ENCODE results near the gene DNAJB8.

DNA sequence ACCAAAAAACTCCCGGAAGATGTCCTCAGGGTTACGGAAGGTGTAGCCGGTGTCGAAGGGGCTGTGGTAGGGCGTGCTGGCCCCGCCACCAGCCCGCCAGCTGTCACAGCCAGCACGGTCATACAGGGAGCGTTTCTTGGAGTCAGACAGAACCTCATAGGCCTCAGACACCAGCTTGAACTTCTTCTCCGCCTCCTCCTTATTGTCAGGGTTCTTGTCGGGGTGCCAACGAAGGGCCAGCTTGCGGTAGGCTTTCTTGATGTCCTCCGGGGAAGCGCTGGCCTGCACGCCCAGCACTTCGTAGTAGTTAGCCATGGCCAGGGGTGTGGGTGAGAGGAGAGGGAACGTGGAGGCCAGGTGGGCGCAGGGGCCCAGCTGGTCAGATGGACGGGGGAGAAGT lies 3.8 kb downstream of the DNAJB8 start:
- TF ChIP-seq, protein P1, sequence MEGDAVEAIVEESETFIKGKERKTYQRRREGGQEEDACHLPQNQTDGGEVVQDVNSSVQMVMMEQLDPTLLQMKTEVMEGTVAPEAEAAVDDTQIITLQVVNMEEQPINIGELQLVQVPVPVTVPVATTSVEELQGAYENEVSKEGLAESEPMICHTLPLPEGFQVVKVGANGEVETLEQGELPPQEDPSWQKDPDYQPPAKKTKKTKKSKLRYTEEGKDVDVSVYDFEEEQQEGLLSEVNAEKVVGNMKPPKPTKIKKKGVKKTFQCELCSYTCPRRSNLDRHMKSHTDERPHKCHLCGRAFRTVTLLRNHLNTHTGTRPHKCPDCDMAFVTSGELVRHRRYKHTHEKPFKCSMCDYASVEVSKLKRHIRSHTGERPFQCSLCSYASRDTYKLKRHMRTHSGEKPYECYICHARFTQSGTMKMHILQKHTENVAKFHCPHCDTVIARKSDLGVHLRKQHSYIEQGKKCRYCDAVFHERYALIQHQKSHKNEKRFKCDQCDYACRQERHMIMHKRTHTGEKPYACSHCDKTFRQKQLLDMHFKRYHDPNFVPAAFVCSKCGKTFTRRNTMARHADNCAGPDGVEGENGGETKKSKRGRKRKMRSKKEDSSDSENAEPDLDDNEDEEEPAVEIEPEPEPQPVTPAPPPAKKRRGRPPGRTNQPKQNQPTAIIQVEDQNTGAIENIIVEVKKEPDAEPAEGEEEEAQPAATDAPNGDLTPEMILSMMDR (conservative IDR thresholded peaks at IDR 0.05; ENCODE audit: low read depth, low read length): no peak
- no peak for TF ChIP-seq EZH2phosphoT487 (IDR thresholded peaks at IDR 0.05; ENCODE audit: borderline replicate concordance, low read length)
- TF ChIP-seq EZH2 (IDR thresholded peaks at IDR 0.05; ENCODE audit: low read length, unreplicated experiment): no peak

Data from PC-3 (cell line).